Sigmoid colon (tissue), 4 donors: ENCODE results near the gene KLHL2.

Experiments used
- POLR2A ChIP-seq, 2 donors: fragments of 450-650 bp; IDR thresholded peaks; one replicate each; pipeline ENCODE4 v1.6.1; 2016; ENCODE audit warnings: antibody characterized with exemption in 2 of 2, mild to moderate bottlenecking in 2 of 2, moderate library complexity in 2 of 2
- POLR2AphosphoS5 ChIP-seq, 4 donors: sonication (generic); formaldehyde crosslinking; IDR thresholded peaks; one replicate each; pipeline ENCODE4 v1.6.1; 2017; ENCODE audit warnings: antibody characterized with exemption in 4 of 4
- TF ChIP-seq, protein P1 (sequence below), 4 experiments: fragments of 450-650 bp in 3 of 4; fragments of 200-600 bp in 1 of 4; IDR thresholded peaks; one replicate each; pipeline ENCODE4 v1.5.1; 2016 to 2019; ENCODE audit warnings: antibody characterized with exemption in 4 of 4, mild to moderate bottlenecking in 3 of 4, moderate library complexity in 2 of 4

DNA sequence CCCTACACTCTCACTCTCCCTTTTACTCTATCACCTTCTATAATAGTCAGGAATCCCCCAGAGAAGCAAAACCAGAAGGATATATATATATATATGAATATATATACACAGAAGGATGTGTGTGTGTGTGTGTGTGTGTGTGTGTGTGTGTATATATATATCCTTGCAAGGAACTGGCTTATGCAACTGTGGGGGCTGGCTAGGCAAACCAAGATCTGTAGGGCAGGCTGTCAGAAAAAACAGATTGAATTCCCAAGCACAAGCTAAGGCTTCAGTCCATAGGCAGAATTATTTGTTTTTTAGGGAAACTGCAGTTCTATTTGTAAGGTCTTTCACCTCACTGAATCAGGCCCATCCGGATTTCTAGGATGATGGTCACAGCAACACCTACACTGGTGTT, 13.0 kb upstream of the KLHL2 start:
- TF ChIP-seq, protein P1, sequence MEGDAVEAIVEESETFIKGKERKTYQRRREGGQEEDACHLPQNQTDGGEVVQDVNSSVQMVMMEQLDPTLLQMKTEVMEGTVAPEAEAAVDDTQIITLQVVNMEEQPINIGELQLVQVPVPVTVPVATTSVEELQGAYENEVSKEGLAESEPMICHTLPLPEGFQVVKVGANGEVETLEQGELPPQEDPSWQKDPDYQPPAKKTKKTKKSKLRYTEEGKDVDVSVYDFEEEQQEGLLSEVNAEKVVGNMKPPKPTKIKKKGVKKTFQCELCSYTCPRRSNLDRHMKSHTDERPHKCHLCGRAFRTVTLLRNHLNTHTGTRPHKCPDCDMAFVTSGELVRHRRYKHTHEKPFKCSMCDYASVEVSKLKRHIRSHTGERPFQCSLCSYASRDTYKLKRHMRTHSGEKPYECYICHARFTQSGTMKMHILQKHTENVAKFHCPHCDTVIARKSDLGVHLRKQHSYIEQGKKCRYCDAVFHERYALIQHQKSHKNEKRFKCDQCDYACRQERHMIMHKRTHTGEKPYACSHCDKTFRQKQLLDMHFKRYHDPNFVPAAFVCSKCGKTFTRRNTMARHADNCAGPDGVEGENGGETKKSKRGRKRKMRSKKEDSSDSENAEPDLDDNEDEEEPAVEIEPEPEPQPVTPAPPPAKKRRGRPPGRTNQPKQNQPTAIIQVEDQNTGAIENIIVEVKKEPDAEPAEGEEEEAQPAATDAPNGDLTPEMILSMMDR (IDR thresholded peaks at IDR 0.05) = no peak
- TF ChIP-seq POLR2AphosphoS5 (IDR thresholded peaks at IDR 0.05) (no peak), POLR2A (IDR thresholded peaks at IDR 0.05) (no peak)
